Tibial nerve (tissue), 4 donors: ENCODE measurements around the gene CENPP.

Experiments used
- EP300 ChIP-seq, 2 donors: sonication (generic); formaldehyde crosslinking; IDR thresholded peaks; one replicate each; pipeline ENCODE4 v1.6.1; 2017; ENCODE audit warnings: antibody characterized with exemption in 2 of 2, mild to moderate bottlenecking in 1 of 2
- POLR2A ChIP-seq, 2 donors: fragments of 450-650 bp; IDR thresholded peaks; one replicate each; pipeline ENCODE4 v1.6.1; 2017; ENCODE audit warnings: antibody characterized with exemption in 2 of 2, mild to moderate bottlenecking in 2 of 2, moderate library complexity in 2 of 2
- TF ChIP-seq, protein P1 (sequence below), 5 experiments: fragments of 200-600 bp in 3 of 5; fragments of 450-650 bp in 2 of 5; sonication (generic) in 3 of 5; IDR thresholded peaks; one replicate each; pipeline ENCODE4 v1.5.1; 2016 to 2019; ENCODE audit warnings: antibody characterized with exemption in 5 of 5, mild to moderate bottlenecking in 3 of 5, moderate library complexity in 2 of 5

DNA sequence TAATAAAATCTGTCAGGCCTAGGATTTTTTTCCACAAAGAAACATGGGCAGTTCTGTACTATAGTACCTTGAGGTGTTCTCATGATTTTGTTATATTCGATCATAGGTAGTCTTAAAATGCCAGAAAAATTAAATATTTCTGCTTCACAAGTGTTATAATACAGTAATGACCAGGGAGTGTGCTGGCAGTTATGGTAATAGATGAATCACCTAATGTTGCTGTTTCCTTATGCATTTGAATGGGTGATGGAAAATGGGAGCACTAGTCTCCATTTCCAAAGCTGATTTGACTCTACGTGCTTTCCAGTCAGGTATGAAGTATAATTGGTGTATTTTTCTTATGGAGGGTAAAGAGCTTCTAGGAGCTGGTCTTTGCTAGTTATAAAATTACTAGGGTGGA is 54.9 kb downstream of the CENPP start:
- TF ChIP-seq, protein P1, sequence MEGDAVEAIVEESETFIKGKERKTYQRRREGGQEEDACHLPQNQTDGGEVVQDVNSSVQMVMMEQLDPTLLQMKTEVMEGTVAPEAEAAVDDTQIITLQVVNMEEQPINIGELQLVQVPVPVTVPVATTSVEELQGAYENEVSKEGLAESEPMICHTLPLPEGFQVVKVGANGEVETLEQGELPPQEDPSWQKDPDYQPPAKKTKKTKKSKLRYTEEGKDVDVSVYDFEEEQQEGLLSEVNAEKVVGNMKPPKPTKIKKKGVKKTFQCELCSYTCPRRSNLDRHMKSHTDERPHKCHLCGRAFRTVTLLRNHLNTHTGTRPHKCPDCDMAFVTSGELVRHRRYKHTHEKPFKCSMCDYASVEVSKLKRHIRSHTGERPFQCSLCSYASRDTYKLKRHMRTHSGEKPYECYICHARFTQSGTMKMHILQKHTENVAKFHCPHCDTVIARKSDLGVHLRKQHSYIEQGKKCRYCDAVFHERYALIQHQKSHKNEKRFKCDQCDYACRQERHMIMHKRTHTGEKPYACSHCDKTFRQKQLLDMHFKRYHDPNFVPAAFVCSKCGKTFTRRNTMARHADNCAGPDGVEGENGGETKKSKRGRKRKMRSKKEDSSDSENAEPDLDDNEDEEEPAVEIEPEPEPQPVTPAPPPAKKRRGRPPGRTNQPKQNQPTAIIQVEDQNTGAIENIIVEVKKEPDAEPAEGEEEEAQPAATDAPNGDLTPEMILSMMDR (IDR thresholded peaks at IDR 0.05): no peak
- TF ChIP-seq POLR2A (IDR thresholded peaks at IDR 0.05) (no peak), EP300 (IDR thresholded peaks at IDR 0.05) (no peak)
